Adrenal gland (tissue), 5 donors: Measurements from ENCODE around the gene TMEM236.

ENCODE experiments used
- POLR2A ChIP-seq, 2 donors: fragments of 450-650 bp; IDR thresholded peaks; one replicate each; pipeline ENCODE4 v1.6.1; 2017; ENCODE audit warnings: antibody characterized with exemption in 2 of 2, mild to moderate bottlenecking in 2 of 2, moderate library complexity in 1 of 2
- TF ChIP-seq, protein P1 (sequence below), 6 experiments: fragments of 450-650 bp in 4 of 6; fragments of 200-600 bp in 2 of 6; sonication (generic) in 1 of 6; IDR thresholded peaks; 1 replicate in 5 of 6; 2 replicates in 1 of 6; pipeline versions ENCODE4 v1.5.1 to v1.8.0; 2016 to 2021; ENCODE audit warnings: antibody characterized with exemption in 6 of 6, mild to moderate bottlenecking in 2 of 6, moderate library complexity in 1 of 6
- donor health status: DM: no; HTN: no; CAD: no.

DNA sequence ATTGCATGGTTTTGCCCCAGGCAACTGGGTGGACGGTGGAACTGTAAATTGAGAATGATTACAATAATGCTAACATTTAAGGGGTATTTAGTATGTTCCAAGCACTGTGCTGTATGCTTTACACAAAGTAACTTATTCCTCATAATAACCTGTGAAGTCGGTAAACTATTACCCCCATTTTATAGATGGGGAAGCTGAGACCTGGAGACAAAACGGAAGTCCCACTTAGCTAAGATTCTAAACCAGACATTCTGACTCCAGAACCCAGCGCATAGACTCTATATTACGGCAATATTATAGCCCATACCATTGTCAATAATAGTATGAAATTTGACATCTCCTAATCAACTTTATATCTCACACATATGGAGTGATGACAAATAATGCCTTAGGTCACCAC, 39.9 kb upstream of the TMEM236 start:
- TF ChIP-seq POLR2A (IDR thresholded peaks at IDR 0.05): no peak
- TF ChIP-seq, protein P1, sequence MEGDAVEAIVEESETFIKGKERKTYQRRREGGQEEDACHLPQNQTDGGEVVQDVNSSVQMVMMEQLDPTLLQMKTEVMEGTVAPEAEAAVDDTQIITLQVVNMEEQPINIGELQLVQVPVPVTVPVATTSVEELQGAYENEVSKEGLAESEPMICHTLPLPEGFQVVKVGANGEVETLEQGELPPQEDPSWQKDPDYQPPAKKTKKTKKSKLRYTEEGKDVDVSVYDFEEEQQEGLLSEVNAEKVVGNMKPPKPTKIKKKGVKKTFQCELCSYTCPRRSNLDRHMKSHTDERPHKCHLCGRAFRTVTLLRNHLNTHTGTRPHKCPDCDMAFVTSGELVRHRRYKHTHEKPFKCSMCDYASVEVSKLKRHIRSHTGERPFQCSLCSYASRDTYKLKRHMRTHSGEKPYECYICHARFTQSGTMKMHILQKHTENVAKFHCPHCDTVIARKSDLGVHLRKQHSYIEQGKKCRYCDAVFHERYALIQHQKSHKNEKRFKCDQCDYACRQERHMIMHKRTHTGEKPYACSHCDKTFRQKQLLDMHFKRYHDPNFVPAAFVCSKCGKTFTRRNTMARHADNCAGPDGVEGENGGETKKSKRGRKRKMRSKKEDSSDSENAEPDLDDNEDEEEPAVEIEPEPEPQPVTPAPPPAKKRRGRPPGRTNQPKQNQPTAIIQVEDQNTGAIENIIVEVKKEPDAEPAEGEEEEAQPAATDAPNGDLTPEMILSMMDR (IDR thresholded peaks at IDR 0.05): no peak
